ENCODE data around the gene CAPN12. TPM values are rescaled to one million over a fixed set of nuclear protein-coding genes. Genes with fewer than 3 reads are reported as not detected.

CAPN12 gene
- total RNA-seq, 1 donor from 2014 or later: not detected

DNA sequence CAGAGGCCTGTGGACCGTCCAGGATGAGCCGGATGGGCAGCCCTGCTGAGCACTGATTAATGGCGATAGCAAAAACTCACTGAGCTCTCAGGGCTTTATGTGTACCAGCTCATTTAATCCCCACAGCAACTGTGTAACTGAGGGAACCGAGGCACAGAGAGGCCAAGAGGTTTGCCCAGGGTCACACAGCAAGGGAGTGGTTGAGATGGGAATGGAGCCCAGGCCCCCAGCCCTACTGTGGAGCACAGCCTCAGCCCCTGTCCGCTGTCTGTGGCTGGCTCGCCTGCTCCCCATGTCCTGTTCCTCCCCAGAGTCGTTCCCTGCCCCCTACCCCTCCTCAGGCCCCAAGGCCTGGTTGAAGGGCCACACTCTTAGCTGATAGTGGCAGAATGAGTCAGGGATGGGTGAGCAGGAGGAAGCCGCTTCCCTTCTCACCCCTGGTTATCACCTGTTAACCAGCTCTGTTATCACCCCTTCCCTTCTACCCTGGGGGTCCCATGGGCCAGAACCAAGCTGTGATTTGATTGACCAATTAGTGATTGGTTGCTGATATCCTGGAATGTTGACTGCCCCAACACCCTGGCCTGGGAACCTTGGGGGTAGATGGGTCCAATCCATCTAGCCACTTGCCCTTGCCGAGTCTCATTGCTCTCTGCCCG lies 21.2 kb downstream of the CAPN12 start:
- H3K4me1 Mint-ChIP-seq (ENCODE audit: unreplicated experiment): peaks cover 37% of the 10 kb centered on the region
- peaks cover 18% of the 10 kb centered on the region for H3K36me3 Mint-ChIP-seq (ENCODE audit: unreplicated experiment)
- no peaks in the 10 kb centered on the region for H3K9me3 Mint-ChIP-seq (ENCODE audit: unreplicated experiment)
- no peak overlapping the region for H3K27ac Mint-ChIP-seq (ENCODE audit: unreplicated experiment)
- no peak overlapping the region for H3K4me3 Mint-ChIP-seq (ENCODE audit: unreplicated experiment)
- DNase-seq (ENCODE audit: extremely low spot score, unreplicated experiment): no peak
- TF ChIP-seq, protein P1, sequence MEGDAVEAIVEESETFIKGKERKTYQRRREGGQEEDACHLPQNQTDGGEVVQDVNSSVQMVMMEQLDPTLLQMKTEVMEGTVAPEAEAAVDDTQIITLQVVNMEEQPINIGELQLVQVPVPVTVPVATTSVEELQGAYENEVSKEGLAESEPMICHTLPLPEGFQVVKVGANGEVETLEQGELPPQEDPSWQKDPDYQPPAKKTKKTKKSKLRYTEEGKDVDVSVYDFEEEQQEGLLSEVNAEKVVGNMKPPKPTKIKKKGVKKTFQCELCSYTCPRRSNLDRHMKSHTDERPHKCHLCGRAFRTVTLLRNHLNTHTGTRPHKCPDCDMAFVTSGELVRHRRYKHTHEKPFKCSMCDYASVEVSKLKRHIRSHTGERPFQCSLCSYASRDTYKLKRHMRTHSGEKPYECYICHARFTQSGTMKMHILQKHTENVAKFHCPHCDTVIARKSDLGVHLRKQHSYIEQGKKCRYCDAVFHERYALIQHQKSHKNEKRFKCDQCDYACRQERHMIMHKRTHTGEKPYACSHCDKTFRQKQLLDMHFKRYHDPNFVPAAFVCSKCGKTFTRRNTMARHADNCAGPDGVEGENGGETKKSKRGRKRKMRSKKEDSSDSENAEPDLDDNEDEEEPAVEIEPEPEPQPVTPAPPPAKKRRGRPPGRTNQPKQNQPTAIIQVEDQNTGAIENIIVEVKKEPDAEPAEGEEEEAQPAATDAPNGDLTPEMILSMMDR (IDR thresholded peaks at IDR 0.05): no peak
- no peaks in the 10 kb centered on the region for H3K27me3 Mint-ChIP-seq (ENCODE audit: unreplicated experiment)

DNA sequence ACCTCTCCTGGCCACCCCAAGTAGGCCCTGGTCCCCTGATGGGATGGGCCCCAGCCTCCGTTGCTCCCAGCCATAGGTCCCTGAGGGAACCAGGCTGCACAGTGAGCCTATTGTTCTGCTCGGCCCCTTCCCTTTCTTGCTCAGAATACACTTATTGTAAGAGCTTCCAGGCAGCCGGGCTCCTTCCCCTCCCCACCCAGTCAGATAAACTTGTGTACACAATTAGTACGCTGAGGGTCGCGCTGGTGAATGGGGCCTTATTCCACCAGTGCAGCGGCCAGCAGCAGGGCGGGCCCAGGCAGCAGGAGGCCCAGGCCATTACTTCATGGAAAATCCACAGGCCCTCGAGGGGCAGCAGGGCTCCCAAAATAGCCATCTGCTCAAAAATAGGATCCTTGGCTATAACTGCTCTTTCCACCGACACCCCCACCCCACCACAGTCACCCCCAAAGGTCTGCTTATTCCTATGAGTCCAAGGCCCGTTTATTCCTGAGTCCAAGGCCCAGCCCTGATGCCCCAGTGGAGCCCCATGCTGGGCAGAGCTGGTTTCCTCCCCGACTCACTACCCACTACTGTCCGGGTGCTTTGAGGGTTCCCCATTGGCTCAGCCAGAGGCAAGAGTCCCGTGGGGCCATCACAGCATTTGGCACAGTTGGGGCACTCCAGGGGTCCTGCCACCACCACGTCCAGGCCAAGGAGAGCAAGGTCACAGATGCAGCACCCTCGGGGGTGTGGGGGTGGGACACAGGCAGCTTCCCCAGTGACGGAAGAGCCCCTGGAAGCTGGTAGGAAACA lies 22.1 kb downstream of the CAPN12 start:
- Mint-ChIP-seq H3K27ac (ENCODE audit: unreplicated experiment) (peak overlapping the region; percentile 83), H3K4me1 (ENCODE audit: unreplicated experiment) (peaks cover 37% of the 10 kb centered on the region), H3K27me3 (ENCODE audit: unreplicated experiment) (no peaks in the 10 kb centered on the region), H3K9me3 (ENCODE audit: unreplicated experiment) (no peaks in the 10 kb centered on the region), H3K36me3 (ENCODE audit: unreplicated experiment) (peaks cover 18% of the 10 kb centered on the region), H3K4me3 (ENCODE audit: unreplicated experiment) (no peak overlapping the region)
- TF ChIP-seq, protein P1 (IDR thresholded peaks at IDR 0.05): no peak
- DNase-seq (ENCODE audit: extremely low spot score, unreplicated experiment): no peak

DNA sequence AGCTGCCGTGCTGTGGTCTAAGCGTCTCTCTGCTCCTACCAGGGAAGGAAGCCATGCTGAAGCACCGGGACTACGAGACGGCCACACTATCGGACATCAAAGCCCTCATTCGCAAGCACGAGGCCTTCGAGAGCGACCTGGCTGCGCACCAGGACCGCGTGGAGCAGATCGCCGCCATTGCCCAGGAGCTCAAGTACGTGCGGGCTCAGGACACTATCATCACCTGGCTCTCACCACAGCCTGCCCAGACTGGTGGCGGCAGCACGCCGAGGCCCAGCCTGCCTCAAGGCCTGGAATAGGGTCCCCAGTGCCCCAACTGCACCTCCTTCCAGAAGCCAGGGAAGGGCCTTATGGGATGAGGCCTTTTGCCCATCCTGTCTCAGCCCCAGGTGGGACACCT lies 22.8 kb downstream of the CAPN12 start:
- TF ChIP-seq, protein P1 (IDR thresholded peaks at IDR 0.05): no peak
- Mint-ChIP-seq H3K4me3 (ENCODE audit: unreplicated experiment) (no peak overlapping the region), H3K36me3 (ENCODE audit: unreplicated experiment) (peaks cover 18% of the 10 kb centered on the region), H3K4me1 (ENCODE audit: unreplicated experiment) (peaks cover 37% of the 10 kb centered on the region), H3K27ac (ENCODE audit: unreplicated experiment) (peak overlapping the region; percentile 83), H3K9me3 (ENCODE audit: unreplicated experiment) (no peaks in the 10 kb centered on the region), H3K27me3 (ENCODE audit: unreplicated experiment) (no peaks in the 10 kb centered on the region)
- no peak for DNase-seq (ENCODE audit: extremely low spot score, unreplicated experiment)

DNA sequence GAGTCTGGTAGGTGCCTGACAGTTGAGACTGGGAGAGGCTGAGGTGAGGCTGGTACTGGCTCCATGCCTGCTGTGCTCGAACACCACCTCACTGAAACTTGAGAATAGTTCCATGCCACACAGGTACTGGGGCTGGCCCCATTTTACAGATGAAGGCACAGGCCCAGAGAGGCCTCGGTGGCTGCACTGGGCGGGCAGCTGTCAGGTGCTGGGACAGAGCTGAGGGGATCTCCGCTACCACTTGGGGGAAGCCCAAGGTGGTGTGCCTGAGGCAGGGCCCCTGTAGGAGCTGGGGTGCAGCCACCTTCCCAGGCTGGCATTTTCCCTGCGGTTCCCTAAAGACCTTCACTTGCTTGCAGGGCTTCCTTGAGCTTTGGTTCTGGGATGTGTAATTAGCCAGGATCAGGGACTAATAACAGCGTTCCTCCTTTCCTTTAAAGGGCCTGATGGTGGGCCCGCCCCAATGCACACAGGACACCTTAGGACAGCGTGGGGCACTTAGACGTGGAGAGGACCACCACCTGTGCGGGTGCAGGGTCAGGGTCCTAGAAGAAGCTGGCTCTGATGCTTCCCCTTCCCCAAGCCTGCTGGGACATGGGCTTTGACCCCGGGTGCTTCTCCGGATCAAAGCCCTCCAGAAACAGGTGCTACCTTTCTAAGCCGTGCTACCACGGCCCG lies 23.6 kb downstream of the CAPN12 start:
- Mint-ChIP-seq H3K27me3 (ENCODE audit: unreplicated experiment) (no peaks in the 10 kb centered on the region), H3K36me3 (ENCODE audit: unreplicated experiment) (peaks cover 12% of the 10 kb centered on the region), H3K4me3 (ENCODE audit: unreplicated experiment) (no peak overlapping the region), H3K4me1 (ENCODE audit: unreplicated experiment) (peaks cover 37% of the 10 kb centered on the region), H3K9me3 (ENCODE audit: unreplicated experiment) (no peaks in the 10 kb centered on the region), H3K27ac (ENCODE audit: unreplicated experiment) (no peak overlapping the region)
- TF ChIP-seq, protein P1 (IDR thresholded peaks at IDR 0.05): no peak
- no peak for DNase-seq (ENCODE audit: extremely low spot score, unreplicated experiment)

Measured in osteocyte (in vitro differentiated cells).